ENCODE measurements around the gene VPS33B. TPM values are rescaled to one million over a fixed set of nuclear protein-coding genes. Genes with fewer than 3 reads are reported as not detected.

The VPS33B gene
- total RNA-seq: 10 to 100 TPM in 2 of 4 donors, 1 to 10 TPM in 2; 9.5 to 11.4 (median 10.4) TPM

GRCh38 chr15:91022075-91022831, at the start of gene VPS33B:
Gene VPS33B, minus strand, starts transcription at chr15:91022594. Its CDS starts 345 bp downstream, at chr15:91022249.
- peaks cover 18 to 40% (median 33%) of the 10 kb centered on the region in 4 donors for H3K4me1 ChIP-seq
- under 1% methylated on average over 38 of the region's 48 CpGs for WGBS
- H3K9me3 ChIP-seq: no peaks in the 10 kb centered on the region
- H3K36me3 ChIP-seq: peaks cover 0 to 9% (median 2%) of the 10 kb centered on the region in 4 donors
- H3K4me3 ChIP-seq: peak within 1 kb of the TSS; percentile 75 to 91 (median 86)
- H3K27ac ChIP-seq (replicated peaks in 1 of 4): peak within 1 kb of the TSS; percentile 69 to 81 (median 78)
- TF ChIP-seq POLR2A (IDR thresholded peaks at IDR 0.05; ENCODE audit: low read depth) (no peak), CTCF (IDR thresholded peaks at IDR 0.05) (peak in 1 of 3 experiments; percentile 10), POLR2AphosphoS5 (IDR thresholded peaks at IDR 0.05) (peak; percentile 82 to 89)
- peak; percentile 93 for DNase-seq (ENCODE audit: extremely low spot score)
- H3K27me3 ChIP-seq: no peaks in the 10 kb centered on the region
- intact Hi-C loops (cut with DNase I): loop anchor here (2.0 to 10.0 kb wide), 2 partner anchors 27 to 67 kb away; partner anchors contain the start of genes PRC1 and RCCD1

GRCh38 chr15:91072161-91072560, 49.8 kb upstream of the VPS33B start:
- H3K27me3 ChIP-seq: peaks cover 0 to 21% (median 0%) of the 10 kb centered on the region in 4 donors
- H3K9me3 ChIP-seq: no peaks in the 10 kb centered on the region
- H3K4me1 ChIP-seq: no peaks in the 10 kb centered on the region
- intact Hi-C loops (cut with DNase I): no loop called here
- no peak overlapping the region for H3K4me3 ChIP-seq
- WGBS: 92% methylated on average over 4 of the region's 4 CpGs
- DNase-seq (ENCODE audit: extremely low spot score): no peak
- TF ChIP-seq POLR2AphosphoS5 (IDR thresholded peaks at IDR 0.05) (no peak), CTCF (IDR thresholded peaks at IDR 0.05) (no peak), POLR2A (IDR thresholded peaks at IDR 0.05; ENCODE audit: low read depth) (no peak), EP300 (IDR thresholded peaks at IDR 0.05) (no peak)
- no peak overlapping the region for H3K27ac ChIP-seq (replicated peaks in 1 of 4)
- H3K36me3 ChIP-seq: no peaks in the 10 kb centered on the region

- 84% methylated on average over 8 of the region's 8 CpGs for WGBS
- intact Hi-C loops (cut with DNase I): no loop called here
- no peak overlapping the region for H3K27ac ChIP-seq (replicated peaks in 1 of 4)
- peaks cover 0 to 21% (median 0%) of the 10 kb centered on the region in 4 donors for H3K27me3 ChIP-seq
- no peak overlapping the region for H3K4me3 ChIP-seq
- no peaks in the 10 kb centered on the region for H3K9me3 ChIP-seq
- H3K4me1 ChIP-seq: no peaks in the 10 kb centered on the region
- TF ChIP-seq POLR2AphosphoS5 (IDR thresholded peaks at IDR 0.05) (no peak), POLR2A (IDR thresholded peaks at IDR 0.05; ENCODE audit: low read depth) (no peak)
- no peaks in the 10 kb centered on the region for H3K36me3 ChIP-seq
- no peak for DNase-seq (ENCODE audit: extremely low spot score)
Observed at GRCh38 chr15:91070872-91071271, 48.5 kb upstream of the VPS33B start.

GRCh38 chr15:91068966-91069365, 46.6 kb upstream of the VPS33B start:
- peak; percentile 62 for DNase-seq (ENCODE audit: extremely low spot score)
- TF ChIP-seq EP300 (IDR thresholded peaks at IDR 0.05) (no peak), POLR2A (IDR thresholded peaks at IDR 0.05; ENCODE audit: low read depth) (no peak), CTCF (IDR thresholded peaks at IDR 0.05) (no peak), POLR2AphosphoS5 (IDR thresholded peaks at IDR 0.05) (no peak)
- WGBS: 76% methylated on average over 3 of the region's 3 CpGs

GRCh38 chr15:91068436-91068835, 46.0 kb upstream of the VPS33B start:
- Histone ChIP-seq H3K4me3 (no peak overlapping the region), H3K4me1 (no peaks in the 10 kb centered on the region)

More at GRCh38 chr15:91068966-91069365, 46.6 kb upstream of the VPS33B start:
- Histone ChIP-seq H3K27me3 (peaks cover 0 to 21% (median 0%) of the 10 kb centered on the region in 4 donors), H3K27ac (replicated peaks in 1 of 4) (no peak overlapping the region), H3K36me3 (no peaks in the 10 kb centered on the region), H3K4me3 (no peak overlapping the region), H3K9me3 (no peaks in the 10 kb centered on the region), H3K4me1 (no peaks in the 10 kb centered on the region)
- intact Hi-C loops (cut with DNase I): no loop called here

More at GRCh38 chr15:91068436-91068835, 46.0 kb upstream of the VPS33B start:
- Histone ChIP-seq H3K9me3 (no peaks in the 10 kb centered on the region), H3K36me3 (no peaks in the 10 kb centered on the region), H3K27ac (replicated peaks in 1 of 4) (no peak overlapping the region), H3K27me3 (peaks cover 0 to 21% (median 0%) of the 10 kb centered on the region in 4 donors)
- WGBS: 90% methylated on average over 2 of the region's 2 CpGs
- DNase-seq (ENCODE audit: extremely low spot score): peak; percentile 10
- intact Hi-C loops (cut with DNase I): no loop called here
- TF ChIP-seq CTCF (IDR thresholded peaks at IDR 0.05) (no peak), POLR2A (IDR thresholded peaks at IDR 0.05; ENCODE audit: low read depth) (no peak), POLR2AphosphoS5 (IDR thresholded peaks at IDR 0.05) (no peak), EP300 (IDR thresholded peaks at IDR 0.05) (no peak)
